HEK293 (cell line): ENCODE data around the gene HIF1A.

ENCODE experiments used
- CTCF ChIA-PET: fragments of 350-600 bp; formaldehyde crosslinking; extraction: SDS; loops from one replicate; lab custom pipeline; 2021; ENCODE audit warnings: antibody characterized with exemption; lab: Yijun Ruan, JAX
- POLR2A ChIA-PET: fragments of 300-600 bp; formaldehyde crosslinking; extraction: SDS; loops from one replicate; lab custom pipeline; 2020; ENCODE audit warnings: antibody characterized with exemption, inconsistent platforms; lab: Yijun Ruan, JAX
- H3K27ac ChIP-seq: fragments of 200-500 bp; sonication (Bioruptor generic); 2 replicates; pipeline ENCODE4 v1.5.1; 2014; ENCODE audit warnings: low read depth, low read length, control low read depth, inconsistent platforms; ENCODE audit errors: extremely low read depth
- H3K36me3 ChIP-seq, 2 experiments: fragments of 200-500 bp in 1 of 2; sonication (Bioruptor generic) in 1 of 2; 1 replicate in 1 of 2; 2 replicates in 1 of 2; pipeline ENCODE4 v1.5.1; 2014 to 2017; ENCODE audit warnings: inconsistent platforms in 2 of 2, low read length in 2 of 2; ENCODE audit not compliant: control insufficient read depth in 2 of 2, insufficient read depth in 1 of 2
- H3K4me1 ChIP-seq: fragments of 200-500 bp; sonication (Bioruptor generic); 2 replicates; pipeline ENCODE4 v1.5.1; 2014; ENCODE audit warnings: mild to moderate bottlenecking, low read length, inconsistent platforms; ENCODE audit not compliant: control insufficient read depth, insufficient read depth
- H3K4me3 ChIP-seq: 2 replicates; pipeline ENCODE4 v1.5.1; 2011; ENCODE audit warnings: low read depth, mild to moderate bottlenecking, control low read depth, low read length, moderate library complexity
- H3K9me3 ChIP-seq: fragments of 200-500 bp; sonication (Bioruptor generic); 2 replicates; pipeline ENCODE4 v1.5.1; 2014; ENCODE audit warnings: low read depth, low read length, inconsistent platforms; ENCODE audit not compliant: control insufficient read depth, insufficient read depth
- OVOL3 ChIP-seq: fragments of 450-650 bp; formaldehyde crosslinking; IDR thresholded peaks from 2 replicates; pipeline ENCODE4 v1.5.1; 2016; ENCODE audit warnings: missing biosample characterization, missing genetic modification characterization
- ZNF174 ChIP-seq: fragments of 450-650 bp; formaldehyde crosslinking; IDR thresholded peaks from 2 replicates; pipeline ENCODE4 v1.5.0; 2017; ENCODE audit warnings: missing biosample characterization, mild to moderate bottlenecking, missing genetic modification characterization
- ZNF398 ChIP-seq: fragments of 450-650 bp; formaldehyde crosslinking; IDR thresholded peaks from 2 replicates; pipeline ENCODE4 v1.5.1; 2017; ENCODE audit warnings: missing biosample characterization, missing genetic modification characterization
- ZNF473 ChIP-seq: fragments of 450-650 bp; formaldehyde crosslinking; IDR thresholded peaks from 2 replicates; pipeline ENCODE4 v1.5.1; 2017; ENCODE audit warnings: missing biosample characterization, missing genetic modification characterization
- ZNF513 ChIP-seq: fragments of 450-650 bp; IDR thresholded peaks from 2 replicates; pipeline ENCODE4 v1.5.1; 2018; ENCODE audit warnings: missing biosample characterization, missing genetic modification characterization
- ZNF549 ChIP-seq: fragments of 450-650 bp; IDR thresholded peaks from 2 replicates; pipeline ENCODE4 v1.5.1; 2018; ENCODE audit warnings: missing biosample characterization, missing genetic modification characterization, mild to moderate bottlenecking, inconsistent platforms, moderate library complexity
- ZNF654 ChIP-seq: fragments of 450-650 bp; formaldehyde crosslinking; IDR thresholded peaks from 2 replicates; pipeline ENCODE4 v1.5.1; 2016; ENCODE audit warnings: low read depth, missing biosample characterization, missing genetic modification characterization
- ZNF837 ChIP-seq: fragments of 450-650 bp; formaldehyde crosslinking; IDR thresholded peaks from 2 replicates; pipeline ENCODE4 v1.5.1; 2016; ENCODE audit warnings: missing biosample characterization, missing genetic modification characterization
- ZSCAN18 ChIP-seq: fragments of 450-650 bp; formaldehyde crosslinking; IDR thresholded peaks from 2 replicates; pipeline ENCODE4 v1.5.1; 2016; ENCODE audit warnings: missing biosample characterization, missing genetic modification characterization
- TF ChIP-seq, protein P1 (sequence below): fragments of 450-650 bp; formaldehyde crosslinking; IDR thresholded peaks from 2 replicates; pipeline ENCODE4 v1.5.1; 2017; ENCODE audit warnings: missing biosample characterization, missing genetic modification characterization
- TF ChIP-seq, protein P2 (sequence below): fragments of 450-650 bp; formaldehyde crosslinking; IDR thresholded peaks from 2 replicates; pipeline ENCODE4 v1.5.1; 2016; ENCODE audit warnings: missing biosample characterization, missing genetic modification characterization

Gene HIF1A

DNA sequence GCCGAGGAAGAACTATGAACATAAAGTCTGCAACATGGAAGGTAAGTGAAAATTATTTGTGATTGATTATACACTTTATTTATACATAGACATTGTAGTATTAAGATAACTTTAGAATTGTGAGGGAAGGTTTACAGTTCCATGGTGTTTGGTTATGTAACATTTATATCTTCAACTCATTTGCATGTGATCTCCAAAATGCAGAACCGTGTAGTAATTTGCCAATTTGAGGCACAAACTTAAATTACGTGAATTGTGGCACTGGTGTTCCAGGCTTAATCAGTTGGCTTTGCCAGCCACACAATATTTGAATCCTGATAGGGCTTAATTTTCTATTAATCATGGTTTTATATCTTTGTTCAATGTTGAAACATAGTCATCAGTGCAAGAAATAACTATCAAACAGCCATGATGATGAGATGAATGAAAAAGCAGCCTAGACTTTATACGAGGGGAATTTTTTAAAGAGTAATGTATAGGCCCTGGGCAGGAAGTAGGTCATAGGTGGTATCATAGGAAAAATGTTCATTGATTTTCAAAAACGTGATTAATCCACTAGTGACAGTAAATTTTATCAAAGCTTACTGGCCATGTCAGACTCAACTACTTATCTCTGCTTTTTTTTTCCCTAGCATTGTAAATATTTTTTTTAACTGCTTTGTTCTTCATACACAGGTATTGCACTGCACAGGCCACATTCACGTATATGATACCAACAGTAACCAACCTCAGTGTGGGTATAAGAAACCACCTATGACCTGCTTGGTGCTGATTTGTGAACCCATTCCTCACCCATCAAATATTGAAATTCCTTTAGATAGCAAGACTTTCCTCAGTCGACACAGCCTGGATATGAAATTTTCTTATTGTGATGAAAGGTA lies 31.7 kb downstream of the HIF1A start (continued):
- TF ChIP-seq ZNF398 (no peak), ZNF549 (tag by site-specific recombination) (no peak), ZNF174 (no peak), OVOL3 (tag by site-specific recombination) (no peak), ZNF837 (tag by site-specific recombination) (no peak), ZNF513 (no peak)
- TF ChIP-seq, protein P1, sequence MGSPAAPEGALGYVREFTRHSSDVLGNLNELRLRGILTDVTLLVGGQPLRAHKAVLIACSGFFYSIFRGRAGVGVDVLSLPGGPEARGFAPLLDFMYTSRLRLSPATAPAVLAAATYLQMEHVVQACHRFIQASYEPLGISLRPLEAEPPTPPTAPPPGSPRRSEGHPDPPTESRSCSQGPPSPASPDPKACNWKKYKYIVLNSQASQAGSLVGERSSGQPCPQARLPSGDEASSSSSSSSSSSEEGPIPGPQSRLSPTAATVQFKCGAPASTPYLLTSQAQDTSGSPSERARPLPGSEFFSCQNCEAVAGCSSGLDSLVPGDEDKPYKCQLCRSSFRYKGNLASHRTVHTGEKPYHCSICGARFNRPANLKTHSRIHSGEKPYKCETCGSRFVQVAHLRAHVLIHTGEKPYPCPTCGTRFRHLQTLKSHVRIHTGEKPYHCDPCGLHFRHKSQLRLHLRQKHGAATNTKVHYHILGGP = no peak

DNA sequence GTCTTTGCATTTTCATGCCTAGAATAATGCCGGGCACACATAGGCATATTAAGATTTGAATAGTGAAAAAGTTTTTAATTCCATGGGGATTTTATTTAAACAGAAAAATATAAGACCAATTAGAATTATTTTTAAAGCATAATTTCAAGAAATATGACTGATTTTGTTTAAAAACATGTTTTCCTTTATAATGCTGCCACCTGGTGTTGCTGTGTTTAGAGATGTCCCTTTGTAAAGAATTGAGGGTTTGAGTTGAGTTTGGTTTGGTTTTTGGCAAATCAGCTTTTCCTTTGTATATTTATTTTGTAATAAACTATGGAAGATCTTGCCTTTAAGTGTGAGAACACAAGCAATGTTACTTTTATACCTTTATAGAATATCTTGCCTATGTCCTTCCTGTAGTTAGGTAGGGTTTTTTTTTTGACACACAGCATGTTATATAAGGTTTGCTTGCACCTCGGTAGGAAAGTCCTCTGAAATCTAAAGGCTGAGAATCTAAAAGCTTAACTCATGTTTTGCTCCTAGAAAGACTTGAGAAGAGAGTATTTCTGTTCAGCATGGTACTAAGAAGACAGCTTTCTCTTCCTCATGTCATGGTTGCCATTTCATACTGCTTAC lies 35.6 kb downstream of the HIF1A start:
- H3K9me3 ChIP-seq = no peaks in the 10 kb centered on the region
- peaks cover 75 to 97% of the 10 kb centered on the region in 2 experiments for H3K36me3 ChIP-seq
- CTCF ChIA-PET = interaction anchor here (0.7 to 1.2 kb wide), 4 partner anchors 10 to 270 kb away, joined by 3 read pairs; no protein-coding TSS in a partner anchor
- H3K4me3 ChIP-seq = no peak overlapping the region
- H3K4me1 ChIP-seq = no peaks in the 10 kb centered on the region
- POLR2A ChIA-PET = no interaction called here
- H3K27ac ChIP-seq = no peak overlapping the region
- TF ChIP-seq ZNF473 (tag by site-specific recombination) (no peak), ZNF654 (peak; percentile 28; the same call in 1 of the 2 replicates)
- TF ChIP-seq, protein P2, sequence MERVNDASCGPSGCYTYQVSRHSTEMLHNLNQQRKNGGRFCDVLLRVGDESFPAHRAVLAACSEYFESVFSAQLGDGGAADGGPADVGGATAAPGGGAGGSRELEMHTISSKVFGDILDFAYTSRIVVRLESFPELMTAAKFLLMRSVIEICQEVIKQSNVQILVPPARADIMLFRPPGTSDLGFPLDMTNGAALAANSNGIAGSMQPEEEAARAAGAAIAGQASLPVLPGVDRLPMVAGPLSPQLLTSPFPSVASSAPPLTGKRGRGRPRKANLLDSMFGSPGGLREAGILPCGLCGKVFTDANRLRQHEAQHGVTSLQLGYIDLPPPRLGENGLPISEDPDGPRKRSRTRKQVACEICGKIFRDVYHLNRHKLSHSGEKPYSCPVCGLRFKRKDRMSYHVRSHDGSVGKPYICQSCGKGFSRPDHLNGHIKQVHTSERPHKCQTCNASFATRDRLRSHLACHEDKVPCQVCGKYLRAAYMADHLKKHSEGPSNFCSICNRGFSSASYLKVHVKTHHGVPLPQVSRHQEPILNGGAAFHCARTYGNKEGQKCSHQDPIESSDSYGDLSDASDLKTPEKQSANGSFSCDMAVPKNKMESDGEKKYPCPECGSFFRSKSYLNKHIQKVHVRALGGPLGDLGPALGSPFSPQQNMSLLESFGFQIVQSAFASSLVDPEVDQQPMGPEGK = no peak

GRCh38 chr14:61733972-61734371 lies 38.7 kb downstream of the HIF1A start:
- no peak for TF ChIP-seq ZSCAN18 (tag by site-specific recombination)
- TF ChIP-seq, all 188 proteins: peak for 0
- ChIA-PET POLR2A (interaction anchor here (1.4 kb wide), 1 partner anchor 28 kb away, joined by 4 read pairs; the partner anchor contains the start of gene SNAPC1), CTCF (interaction anchor here (1.8 kb wide), 1 partner anchor 104 kb away, joined by 5 read pairs; no protein-coding TSS in a partner anchor)
- H3K9me3 ChIP-seq = no peaks in the 10 kb centered on the region
- peaks cover 87 to 99% of the 10 kb centered on the region in 2 experiments for H3K36me3 ChIP-seq
- H3K4me1 ChIP-seq = no peaks in the 10 kb centered on the region
- H3K4me3 ChIP-seq = no peak overlapping the region
- H3K27ac ChIP-seq = no peak overlapping the region
